DMS153 treated with DMSO at 0.1 percent for 48 hours (cell line): ENCODE data around the gene SLC9B2.
A peak's percentile ranks its signal among the peaks of the same experiment; 100 is the strongest.

Experiments
- DNase-seq: peaks from one replicate; lab custom pipeline; 2025; ENCODE audit not compliant: unreplicated experiment; lab: John Stamatoyannopoulos, UW

Gene SLC9B2

GRCh38 chr4:103076747-103077347 lies at the start of gene SLC9B2:
TSS of gene SLC9B2 (minus strand) at chr4:103076761. CDS start at chr4:103067550, 9,211 bp downstream.
- DNase-seq: no peak

GRCh38 chr4:103126126-103126525 lies 49.6 kb upstream of the SLC9B2 start:
- DNase-seq: no peak

- DNase-seq: no peak
Measured at GRCh38 chr4:103123114-103123513, 46.6 kb upstream of the SLC9B2 start.

- no peak for DNase-seq
Measured at GRCh38 chr4:103118166-103118565, 41.6 kb upstream of the SLC9B2 start.

GRCh38 chr4:103111598-103111997 lies 35.0 kb upstream of the SLC9B2 start:
- DNase-seq: no peak

- no peak for DNase-seq
Measured at GRCh38 chr4:103108542-103108941, 32.0 kb upstream of the SLC9B2 start.

- DNase-seq: no peak
Measured at GRCh38 chr4:103105558-103106356, 29.2 kb upstream of the SLC9B2 start.

- no peak for DNase-seq
Measured at GRCh38 chr4:103104886-103105285, 28.3 kb upstream of the SLC9B2 start.

GRCh38 chr4:103100691-103101090 lies 24.1 kb upstream of the SLC9B2 start:
- no peak for DNase-seq

- DNase-seq: peak; percentile 82
Measured at GRCh38 chr4:103099691-103100392, 23.3 kb upstream of the SLC9B2 start, which contains the start of gene BDH2. TSS of gene BDH2 (minus strand) at chr4:103099834. CDS start at chr4:103096254, 3,580 bp downstream.

- no peak for DNase-seq
Measured at GRCh38 chr4:103098756-103099440, 22.3 kb upstream of the SLC9B2 start.

- DNase-seq: no peak
Measured at GRCh38 chr4:103098341-103098740, 21.8 kb upstream of the SLC9B2 start.

GRCh38 chr4:103097112-103097511 lies 20.6 kb upstream of the SLC9B2 start:
- no peak for DNase-seq

GRCh38 chr4:103095080-103095479 lies 18.5 kb upstream of the SLC9B2 start:
- no peak for DNase-seq

GRCh38 chr4:103092245-103092644 lies 15.7 kb upstream of the SLC9B2 start:
- no peak for DNase-seq

- DNase-seq: peak; percentile 58
Measured at GRCh38 chr4:103091601-103092223, 15.2 kb upstream of the SLC9B2 start.

- DNase-seq: no peak
Measured at GRCh38 chr4:103089481-103089880, 12.9 kb upstream of the SLC9B2 start.

GRCh38 chr4:103086551-103086950 lies 10.0 kb upstream of the SLC9B2 start:
- no peak for DNase-seq

- no peak for DNase-seq
Measured at GRCh38 chr4:103085555-103086196, 9.1 kb upstream of the SLC9B2 start.

GRCh38 chr4:103079621-103080020 lies 3.1 kb upstream of the SLC9B2 start:
- no peak for DNase-seq
